PC-3 (cell line): ENCODE data around the gene HLTF.

Experiments
- EZH2 ChIP-seq: fragments of 300-600 bp; sonication (generic); IDR thresholded peaks from one replicate; pipeline ENCODE4 v1.6.1; 2017; ENCODE audit warnings: antibody characterized with exemption, mild to moderate bottlenecking, low read length; ENCODE audit not compliant: unreplicated experiment
- EZH2phosphoT487 ChIP-seq: fragments of 300-600 bp; sonication (generic); IDR thresholded peaks from 2 replicates; pipeline ENCODE4 v1.6.1; 2018; ENCODE audit warnings: mild to moderate bottlenecking, antibody characterized with exemption, low read length, borderline replicate concordance
- TF ChIP-seq, protein P1 (sequence below): fragments of 300-600 bp; sonication (generic); conservative IDR thresholded peaks from 2 replicates; pipeline ENCODE4 v1.5.1; 2017; ENCODE audit warnings: antibody characterized with exemption, low read depth, mild to moderate bottlenecking, low read length

DNA sequence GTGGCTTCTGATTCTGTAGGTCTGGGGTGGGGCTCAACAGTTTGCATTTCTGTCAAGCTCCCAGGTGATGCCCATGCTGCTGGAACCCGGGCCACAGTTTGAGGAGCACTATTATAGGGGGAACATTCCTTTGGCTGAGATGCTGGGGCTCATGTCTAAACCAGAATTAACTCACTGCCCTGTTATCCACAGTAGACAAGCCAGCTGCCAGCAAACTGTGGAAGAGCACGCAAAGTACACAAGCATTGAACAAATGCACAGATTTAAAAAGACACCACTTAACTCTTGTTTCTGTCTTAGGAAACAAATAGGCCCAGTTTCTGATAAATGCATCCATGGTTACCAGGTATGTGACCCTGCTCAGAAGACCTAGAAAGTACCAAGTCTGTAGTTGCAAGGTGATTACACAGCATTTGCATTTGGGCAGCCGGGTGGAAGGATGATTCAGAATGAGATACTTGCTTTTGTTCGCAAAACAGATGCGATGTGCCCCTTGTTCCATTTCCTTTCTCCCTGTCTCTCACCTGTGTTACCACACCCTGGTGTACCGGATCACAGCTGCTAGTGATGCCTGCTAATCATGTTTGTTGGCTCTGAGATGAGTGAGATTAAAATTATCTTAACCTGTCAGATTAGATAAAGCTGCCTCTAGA lies 82.6 kb downstream of the HLTF start:
- TF ChIP-seq, protein P1, sequence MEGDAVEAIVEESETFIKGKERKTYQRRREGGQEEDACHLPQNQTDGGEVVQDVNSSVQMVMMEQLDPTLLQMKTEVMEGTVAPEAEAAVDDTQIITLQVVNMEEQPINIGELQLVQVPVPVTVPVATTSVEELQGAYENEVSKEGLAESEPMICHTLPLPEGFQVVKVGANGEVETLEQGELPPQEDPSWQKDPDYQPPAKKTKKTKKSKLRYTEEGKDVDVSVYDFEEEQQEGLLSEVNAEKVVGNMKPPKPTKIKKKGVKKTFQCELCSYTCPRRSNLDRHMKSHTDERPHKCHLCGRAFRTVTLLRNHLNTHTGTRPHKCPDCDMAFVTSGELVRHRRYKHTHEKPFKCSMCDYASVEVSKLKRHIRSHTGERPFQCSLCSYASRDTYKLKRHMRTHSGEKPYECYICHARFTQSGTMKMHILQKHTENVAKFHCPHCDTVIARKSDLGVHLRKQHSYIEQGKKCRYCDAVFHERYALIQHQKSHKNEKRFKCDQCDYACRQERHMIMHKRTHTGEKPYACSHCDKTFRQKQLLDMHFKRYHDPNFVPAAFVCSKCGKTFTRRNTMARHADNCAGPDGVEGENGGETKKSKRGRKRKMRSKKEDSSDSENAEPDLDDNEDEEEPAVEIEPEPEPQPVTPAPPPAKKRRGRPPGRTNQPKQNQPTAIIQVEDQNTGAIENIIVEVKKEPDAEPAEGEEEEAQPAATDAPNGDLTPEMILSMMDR: no peak
- TF ChIP-seq EZH2: no peak
- TF ChIP-seq EZH2phosphoT487: no peak
